ENCODE data around the gene PTGER4.
A peak's percentile ranks its signal among the peaks of the same experiment; 100 is the strongest.

The PTGER4 gene

DNA sequence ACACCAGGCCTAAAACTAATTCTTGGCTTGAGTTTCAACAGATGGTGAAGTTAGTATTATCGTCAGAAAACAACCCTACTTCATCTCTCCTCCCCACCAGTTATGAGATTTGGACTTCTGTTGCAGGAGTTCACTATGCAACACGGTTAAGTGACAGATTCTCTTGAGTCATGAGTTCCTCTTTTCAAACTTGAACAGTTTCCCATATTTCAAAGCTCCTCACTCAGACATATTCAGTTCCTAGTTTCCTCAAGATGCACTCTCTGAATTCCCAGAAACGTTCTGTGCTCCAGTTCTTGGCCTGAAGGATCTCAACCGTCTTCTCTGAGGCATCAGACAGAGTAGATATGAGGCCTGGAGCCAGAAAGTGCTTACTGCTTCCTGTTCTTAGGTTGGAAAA is 7.3 kb upstream of the PTGER4 start:
- no peak for DNase-seq

DNA sequence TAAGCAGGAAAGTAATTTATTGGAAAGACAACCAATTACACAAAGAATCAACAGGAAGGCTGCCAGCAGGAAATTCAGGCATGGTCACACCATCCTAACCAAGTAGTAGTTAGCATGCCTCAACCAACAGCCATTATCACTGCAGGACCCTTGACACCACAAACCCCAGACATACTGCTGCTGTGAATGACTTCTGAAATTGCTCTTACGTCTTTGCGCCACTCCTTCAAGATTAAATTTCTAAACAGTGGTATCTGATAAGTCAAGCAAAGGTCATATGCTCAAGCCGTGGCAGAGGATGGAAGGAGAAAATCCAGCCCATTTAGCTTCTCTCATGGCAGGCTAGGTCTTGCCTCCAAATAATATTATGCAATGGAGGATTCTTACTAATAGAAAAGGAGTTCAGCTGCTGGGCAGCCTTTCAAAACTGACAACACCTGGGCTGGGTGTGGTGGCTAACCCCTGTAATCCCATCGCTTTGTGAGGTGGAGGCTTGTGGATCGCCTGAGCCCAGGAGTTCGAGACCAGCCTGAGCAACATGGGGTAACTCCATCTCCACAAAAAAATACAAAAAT is 5.0 kb upstream of the PTGER4 start:
- no peak for DNase-seq

DNA sequence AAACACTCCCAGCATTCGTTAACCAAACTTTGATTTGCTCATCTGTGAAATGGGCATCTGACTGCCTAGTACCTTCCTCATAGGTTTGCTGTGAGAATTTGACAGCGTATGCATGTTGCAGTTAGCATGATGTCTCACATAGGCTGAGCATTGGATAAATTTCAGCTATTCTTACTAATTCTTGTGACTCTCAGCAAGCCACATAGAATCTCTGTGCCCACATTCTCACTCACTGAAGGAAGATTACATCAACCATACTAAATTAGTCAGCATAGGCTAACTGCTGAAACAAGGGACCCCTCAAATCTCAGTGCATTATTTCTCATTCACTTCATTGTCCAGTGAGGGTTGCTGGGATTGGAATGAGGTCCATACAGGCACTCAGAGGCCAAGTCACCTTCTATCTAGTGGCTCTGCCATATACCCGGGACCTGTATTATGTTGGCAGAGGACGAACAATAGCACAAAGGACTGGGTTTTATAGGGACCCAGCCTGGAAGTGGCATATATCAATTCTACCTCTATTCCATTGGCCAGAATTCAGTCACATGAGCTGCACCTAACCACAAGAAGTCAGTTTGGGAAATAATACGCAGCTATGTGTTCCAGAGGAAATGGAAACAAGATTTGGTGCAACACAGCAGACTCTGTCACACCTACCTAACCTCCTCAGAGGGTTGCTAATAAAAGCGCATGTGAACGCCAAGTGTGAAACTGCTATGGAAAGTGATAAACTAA is 4.2 kb upstream of the PTGER4 start:
- peak; percentile 45 for DNase-seq

DNA sequence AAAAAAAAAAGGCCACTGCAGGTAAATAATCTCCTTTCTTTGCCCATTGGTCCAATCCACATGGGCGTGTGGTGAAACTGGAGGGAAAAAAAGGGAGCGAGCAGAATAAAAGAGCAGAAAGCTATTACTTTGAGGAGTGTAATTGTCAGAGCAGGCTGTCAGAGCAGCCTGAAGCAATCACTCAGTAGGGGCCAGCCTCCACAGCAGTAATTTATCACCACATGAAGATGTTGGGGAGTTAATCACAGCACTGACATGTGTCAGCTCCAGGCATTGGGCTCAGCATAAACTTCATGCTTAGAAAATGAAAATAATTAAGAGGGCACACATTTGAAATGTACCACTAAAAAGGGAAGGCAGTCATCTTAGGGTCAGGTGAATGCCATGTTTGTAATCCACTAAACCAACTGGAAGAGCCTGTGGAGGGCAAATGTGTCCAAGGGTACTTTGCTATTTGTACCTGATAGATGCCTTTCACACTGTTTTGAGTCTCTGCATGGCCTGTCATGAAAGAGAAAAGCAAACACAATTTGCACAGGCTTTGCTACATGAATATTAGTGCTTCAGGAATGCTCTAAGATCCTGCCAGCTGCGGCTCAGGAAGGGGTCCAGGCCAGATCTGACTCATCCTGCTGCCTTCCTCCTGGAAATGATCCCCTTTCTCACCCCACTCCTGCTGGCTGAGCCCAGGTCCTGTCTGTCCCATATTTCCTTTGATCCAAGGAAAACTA is 2.9 kb upstream of the PTGER4 start:
- no peak for DNase-seq

DNA sequence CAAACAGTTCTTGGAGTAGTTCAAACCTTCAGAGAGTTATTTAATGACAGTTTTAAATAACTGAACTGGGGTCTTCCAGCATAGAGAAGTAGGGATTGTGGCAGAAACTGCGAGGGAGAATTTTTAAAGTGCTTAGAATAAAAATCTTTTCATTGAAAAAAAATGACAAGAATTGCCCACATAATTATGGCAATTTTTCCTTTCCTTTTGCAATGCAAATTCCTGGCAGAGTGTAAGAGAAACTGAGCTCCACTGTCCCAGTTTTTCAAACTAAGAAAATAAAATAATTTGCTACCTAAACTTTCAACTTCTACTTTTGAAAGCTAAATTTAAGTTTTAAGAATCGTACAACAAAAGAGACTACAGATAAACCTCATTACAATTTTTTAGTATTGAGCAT is 2.3 kb upstream of the PTGER4 start:
- no peak for DNase-seq

DNA sequence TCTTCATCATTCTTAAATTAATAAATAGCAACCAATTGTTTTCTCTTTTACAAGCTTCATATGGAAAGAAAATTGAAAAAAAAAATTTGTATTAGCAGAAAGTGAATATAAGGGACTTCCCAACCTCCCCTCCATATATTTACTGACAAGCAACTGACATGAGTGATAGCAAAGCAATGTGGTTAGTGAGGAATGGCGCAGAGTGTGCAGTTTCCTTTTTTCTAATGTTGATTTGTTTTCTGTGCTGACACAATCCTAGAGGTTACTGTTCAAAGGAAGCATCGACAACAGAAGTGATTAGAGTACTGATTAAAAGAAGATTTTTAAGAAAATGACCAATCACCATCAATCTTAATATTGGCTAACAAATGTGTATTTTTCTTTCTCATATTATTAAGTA is 1.7 kb upstream of the PTGER4 start:
- DNase-seq, result no peak

DNA sequence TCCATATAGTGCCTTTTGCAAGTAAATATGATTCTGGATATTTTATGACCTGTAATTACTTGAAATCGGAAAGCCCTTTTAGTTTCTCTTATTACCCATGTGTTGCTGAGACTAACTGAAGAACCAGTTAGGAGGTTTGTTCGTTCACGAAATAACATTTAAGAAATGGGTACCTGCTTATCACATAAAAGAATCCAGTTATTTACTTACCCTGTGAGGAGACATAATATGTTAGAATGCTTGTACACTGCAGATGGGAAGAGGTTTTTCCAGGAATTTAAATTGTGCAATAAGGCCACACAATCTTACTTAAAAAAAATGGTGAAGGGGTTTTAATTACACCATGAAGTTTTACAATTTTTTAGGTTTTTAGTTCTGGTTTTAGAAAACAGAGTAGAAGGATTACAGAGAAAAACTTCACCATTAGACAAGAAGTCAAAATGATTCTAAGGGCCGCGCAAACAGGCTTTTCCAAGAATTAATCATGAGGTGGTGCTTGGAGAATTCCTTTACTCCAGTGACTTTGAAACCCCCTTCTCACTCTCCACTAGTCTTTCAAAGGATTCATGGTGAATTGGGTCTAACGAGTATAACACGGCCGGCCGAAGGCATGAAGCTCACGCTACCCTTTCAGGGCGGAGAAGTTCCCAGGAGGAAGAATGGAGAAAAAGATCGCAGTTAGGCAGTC is 1.1 kb upstream of the PTGER4 start:
- DNase-seq, result no peak

DNA sequence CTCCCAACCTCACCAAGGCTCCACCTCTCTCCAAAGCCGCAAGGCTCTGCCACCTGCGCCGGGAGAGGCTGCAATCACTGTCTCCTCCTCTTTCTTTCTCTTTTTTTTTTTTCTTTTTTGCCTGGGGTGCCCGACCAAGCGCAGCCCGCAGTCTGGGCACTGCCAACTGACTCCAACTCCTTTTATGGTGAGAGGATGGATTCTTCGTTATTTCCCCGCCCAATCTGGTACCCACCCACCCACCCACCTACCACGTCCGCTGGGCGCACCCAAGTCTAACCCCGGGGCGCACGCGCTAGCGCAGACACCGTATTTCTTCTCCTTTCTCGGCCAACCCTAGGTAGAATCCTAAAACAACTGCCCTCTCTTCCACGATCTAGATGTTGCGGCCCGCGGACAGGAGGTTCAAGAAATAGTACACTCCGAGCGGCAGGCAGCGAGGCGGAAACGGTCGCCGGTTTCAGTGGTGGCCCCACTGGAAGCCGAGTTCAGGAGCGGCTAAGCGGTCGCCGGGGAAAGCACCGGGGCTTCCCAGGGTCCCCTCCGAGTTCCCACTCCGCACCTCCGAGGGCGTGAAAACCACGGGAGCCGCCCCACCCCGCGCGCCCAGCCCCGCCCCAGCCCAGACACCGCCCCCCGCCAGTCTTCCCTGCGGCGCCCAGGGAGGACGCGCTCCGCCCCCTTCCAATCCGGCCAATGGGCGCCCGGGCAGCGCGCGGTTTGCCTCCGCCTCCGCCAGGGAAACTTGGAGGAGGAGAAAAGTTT is 385 bp upstream of the PTGER4 start:
- peak; percentile 94 for DNase-seq

DNA sequence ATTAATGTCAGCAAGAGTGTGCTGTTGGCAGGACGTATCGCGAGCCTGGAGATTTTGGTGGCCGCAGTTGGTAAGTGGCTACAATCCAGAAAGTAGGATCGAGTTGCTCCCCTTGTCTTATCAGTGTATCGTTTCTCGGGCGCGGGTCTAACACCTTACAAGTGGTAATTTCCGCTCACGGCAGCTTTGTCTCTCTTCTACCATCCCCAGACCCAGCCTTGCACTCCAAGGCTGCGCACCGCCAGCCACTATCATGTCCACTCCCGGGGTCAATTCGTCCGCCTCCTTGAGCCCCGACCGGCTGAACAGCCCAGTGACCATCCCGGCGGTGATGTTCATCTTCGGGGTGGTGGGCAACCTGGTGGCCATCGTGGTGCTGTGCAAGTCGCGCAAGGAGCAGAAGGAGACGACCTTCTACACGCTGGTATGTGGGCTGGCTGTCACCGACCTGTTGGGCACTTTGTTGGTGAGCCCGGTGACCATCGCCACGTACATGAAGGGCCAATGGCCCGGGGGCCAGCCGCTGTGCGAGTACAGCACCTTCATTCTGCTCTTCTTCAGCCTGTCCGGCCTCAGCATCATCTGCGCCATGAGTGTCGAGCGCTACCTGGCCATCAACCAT is 1.1 kb downstream of the PTGER4 start:
- DNase-seq, result peak; percentile 58

DNA sequence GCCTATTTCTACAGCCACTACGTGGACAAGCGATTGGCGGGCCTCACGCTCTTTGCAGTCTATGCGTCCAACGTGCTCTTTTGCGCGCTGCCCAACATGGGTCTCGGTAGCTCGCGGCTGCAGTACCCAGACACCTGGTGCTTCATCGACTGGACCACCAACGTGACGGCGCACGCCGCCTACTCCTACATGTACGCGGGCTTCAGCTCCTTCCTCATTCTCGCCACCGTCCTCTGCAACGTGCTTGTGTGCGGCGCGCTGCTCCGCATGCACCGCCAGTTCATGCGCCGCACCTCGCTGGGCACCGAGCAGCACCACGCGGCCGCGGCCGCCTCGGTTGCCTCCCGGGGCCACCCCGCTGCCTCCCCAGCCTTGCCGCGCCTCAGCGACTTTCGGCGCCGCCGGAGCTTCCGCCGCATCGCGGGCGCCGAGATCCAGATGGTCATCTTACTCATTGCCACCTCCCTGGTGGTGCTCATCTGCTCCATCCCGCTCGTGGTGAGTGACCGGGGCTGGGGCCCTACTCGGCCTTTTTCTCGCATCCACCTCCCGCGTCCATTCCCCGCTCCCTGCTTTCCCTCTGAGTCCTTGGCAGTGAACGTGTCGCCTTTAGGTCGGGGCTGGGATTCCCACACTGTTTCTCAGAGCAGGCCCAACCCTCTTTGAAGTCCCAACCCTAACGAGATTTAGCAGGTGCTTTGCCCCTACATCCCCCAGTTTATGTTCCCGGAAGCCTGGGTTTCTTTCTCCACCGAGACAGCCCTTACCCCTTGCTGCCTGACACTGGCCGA is 1.8 kb downstream of the PTGER4 start:
- peak; percentile 48 for DNase-seq

DNA sequence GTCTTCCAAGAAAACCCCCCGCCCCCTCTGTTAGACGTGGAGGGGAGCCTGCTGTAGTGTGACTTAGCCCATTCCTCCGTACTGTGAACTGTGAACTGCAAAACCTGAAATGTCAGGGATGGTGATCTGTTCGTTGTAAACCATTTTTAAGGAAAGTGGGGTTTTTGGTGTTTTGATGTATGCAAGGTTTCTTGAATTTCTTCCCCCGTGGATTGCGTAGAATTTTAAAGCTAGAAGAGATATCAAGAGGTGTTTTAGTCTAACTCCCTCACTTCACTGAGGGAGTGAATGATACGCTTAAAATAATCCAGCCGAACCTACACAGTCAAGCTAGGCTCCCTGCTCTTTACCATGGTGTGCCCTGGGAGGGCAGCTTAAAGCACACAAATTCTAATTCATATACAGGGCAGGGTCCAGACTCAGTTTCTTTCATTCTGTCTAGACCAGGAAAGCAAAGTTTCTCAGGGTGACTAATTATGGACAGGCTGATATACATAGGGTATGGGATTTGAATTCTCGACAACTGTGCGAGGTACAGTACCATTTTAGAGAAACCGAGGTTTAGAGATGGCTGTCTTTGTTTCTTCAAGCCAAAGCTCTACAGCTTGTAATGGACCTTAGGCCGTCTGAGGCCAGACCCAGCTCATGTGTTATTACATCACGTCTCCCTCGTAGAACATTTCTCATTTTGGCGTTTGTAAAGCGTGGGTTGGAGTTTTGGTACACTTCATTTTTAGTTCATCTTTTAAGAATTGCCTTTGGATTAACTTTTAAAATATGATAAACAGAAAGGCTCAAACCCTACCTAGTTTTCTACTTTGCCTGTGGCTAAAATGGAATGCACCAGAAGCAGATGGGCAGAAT is 2.7 kb downstream of the PTGER4 start:
- DNase-seq, result peak; percentile 25

DNA sequence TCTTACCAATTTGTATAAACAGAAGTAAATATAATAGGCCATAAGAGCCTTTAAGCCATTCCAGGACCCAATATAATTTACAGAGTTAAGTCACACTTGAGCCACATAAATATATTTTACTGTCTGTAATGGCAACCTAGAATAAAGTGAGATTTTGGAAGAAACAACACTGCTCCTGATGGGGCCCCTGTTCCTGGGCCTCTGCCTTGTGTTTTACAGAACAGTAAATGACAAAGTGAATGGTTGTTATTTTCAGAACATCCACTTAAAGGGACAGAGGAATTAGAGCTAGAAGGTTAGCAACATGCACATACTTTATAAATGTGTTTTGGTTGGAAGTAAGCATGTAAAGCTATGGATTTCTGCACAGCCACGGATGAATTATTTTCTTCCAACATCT is 3.6 kb downstream of the PTGER4 start:
- DNase-seq, result no peak

DNA sequence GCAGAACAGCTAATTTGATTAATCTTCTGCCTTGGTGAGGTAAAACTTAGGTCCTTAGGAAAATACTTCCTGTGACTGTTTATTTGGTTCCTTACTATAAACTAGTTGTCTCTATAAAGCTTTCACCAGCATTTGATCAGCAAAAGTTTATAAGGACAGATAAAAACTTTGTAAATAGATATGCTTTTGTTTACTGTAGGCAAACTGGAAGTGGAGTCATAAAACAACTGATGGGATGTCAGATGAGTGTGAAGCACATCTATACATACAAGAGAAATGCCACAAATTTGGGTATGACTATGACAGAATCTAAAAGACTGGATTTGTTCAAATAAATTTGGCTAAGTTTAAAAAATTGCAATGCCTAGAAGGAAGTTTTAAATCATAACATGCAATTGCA is 5.5 kb downstream of the PTGER4 start:
- no peak for DNase-seq

DNA sequence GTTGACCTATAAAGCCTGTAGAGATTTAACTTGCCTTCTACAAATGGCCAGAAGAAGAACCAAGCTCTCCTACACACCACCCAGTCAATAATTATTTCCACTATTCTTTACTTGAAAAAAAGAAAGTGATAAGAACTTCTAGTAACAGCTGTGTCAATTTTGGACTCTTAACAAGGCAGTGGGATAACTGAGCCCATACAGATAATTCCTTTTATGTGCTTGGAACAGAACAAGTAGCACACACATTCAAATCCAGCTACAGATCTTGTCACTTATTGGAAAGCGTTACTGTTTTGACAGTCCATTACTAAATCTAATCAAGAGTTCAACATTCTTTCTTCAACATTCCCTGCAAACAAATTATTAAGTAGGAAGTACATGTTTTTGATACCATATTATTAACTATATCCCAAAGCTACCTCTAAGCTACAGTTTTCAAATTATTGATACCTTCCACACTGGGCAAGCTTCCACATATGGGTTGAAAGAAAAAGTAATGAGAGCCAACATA is 6.3 kb downstream of the PTGER4 start:
- DNase-seq, result no peak

DNA sequence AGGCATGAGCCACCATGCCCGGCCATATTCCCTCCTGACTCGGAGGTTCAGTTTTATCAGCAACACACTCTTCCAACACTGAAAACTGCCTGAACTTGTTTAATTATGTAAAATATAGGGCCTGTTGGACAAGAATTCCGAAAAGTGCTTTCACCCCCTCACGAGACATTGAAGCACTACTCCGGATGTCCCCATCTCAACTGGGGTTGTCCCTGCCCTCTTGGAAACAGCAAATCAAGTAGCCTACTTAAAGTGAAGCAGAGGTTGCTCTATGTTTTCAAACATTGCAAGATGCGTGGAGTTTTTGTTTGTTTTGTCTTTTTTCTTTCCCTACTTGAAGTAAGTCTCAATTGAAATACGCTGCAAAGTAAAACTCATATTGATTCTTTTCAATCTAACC is 7.6 kb downstream of the PTGER4 start:
- peak; percentile 48 for DNase-seq

DNA sequence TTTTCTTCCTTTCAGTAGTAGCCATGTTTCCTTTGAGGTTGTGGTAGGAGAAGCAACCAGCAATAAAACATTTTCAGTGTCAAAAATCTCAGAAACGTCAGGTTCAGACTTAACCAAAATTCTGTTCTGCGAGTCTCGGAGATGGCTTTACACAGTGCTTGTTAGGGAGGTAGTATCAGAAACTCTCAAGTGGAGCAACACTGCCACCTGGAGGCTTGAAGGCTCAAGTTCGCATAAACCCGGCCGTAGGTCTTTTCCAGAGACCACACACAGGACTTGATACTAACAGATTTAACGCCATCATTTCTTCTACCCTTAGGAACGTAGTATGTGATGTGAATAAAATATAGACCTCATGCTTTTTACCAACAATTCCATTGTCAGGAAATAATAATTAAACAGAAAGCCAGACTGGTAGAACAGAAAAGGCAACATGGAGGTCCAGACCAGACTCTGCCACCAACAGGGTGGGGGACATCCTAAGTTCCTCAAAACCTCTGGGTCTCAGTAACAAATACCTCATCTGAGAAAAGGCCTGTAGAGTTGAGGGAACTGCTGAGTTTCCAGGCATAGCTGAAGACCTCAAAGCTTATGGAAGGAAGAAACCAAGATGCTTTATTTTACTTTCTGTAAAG is 8.5 kb downstream of the PTGER4 start:
- DNase-seq, result peak; percentile 91

DNA sequence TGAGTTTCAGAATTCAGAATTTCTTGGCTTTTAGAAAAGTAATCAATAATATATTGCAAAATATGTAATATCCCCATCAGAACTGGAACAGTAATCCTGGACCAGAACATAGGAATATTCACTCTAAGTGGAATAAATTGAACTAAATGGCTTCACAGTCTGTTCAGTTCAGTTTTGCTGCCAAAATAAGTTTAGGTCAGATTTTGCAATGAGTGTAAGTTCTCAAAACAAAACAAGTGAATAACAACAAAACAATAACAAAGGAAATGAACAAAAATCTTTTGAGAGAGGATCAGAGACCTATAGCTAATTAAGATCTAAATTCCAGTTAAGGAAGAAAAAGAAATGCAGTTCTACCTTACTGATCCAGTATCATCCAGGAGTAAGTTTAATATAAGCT is 9.3 kb downstream of the PTGER4 start:
- no peak for DNase-seq

DNA sequence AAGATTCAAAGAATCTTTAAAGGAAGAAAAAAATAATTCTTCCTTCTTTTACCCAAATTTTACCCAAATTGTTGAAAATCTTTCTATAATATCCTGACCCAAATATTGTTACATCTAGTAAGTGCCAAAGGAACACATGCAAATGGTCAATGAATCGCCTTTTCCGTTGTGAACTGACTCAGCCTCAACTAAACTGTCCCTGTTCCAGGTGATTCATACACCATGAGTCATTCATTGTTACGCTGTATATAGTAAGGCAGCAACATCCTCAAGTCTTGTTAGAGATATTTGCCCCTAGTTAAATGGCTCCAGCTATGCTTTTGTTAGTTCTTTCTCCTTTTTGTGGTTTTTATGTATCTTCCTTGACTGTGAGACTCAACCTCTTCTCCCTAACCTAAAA is 9.7 kb downstream of the PTGER4 start:
- peak; percentile 67 for DNase-seq

DNA sequence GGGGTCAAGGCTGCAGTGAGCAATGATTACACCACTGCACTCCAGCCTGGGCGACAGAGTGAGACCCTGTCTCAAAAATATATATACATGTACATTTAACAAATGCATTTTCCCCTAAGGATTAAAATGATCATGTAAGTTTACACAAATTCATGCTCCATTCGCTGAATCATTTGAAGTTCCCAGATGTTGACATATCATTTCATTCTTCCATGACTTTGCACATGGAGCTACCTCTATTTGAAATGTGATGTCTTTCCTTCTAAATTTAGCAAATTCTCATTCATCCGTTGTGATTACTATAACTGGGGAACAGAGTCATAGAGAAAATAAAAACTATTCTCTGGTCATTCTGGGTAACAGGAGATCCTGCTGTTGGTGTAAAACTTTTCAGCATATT is 10.6 kb downstream of the PTGER4 start:
- no peak for DNase-seq

DNA sequence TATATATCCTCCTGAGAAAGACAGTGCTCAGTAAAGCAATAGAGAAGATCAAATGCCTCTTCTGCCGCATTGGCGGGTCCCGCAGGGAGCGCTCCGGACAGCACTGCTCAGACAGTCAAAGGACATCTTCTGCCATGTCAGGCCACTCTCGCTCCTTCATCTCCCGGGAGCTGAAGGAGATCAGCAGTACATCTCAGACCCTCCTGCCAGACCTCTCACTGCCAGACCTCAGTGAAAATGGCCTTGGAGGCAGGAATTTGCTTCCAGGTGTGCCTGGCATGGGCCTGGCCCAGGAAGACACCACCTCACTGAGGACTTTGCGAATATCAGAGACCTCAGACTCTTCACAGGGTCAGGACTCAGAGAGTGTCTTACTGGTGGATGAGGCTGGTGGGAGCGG is 12.2 kb downstream of the PTGER4 start:
- DNase-seq, result no peak
